Mesangial cell (primary cell): ENCODE measurements around the gene ZNF747. TPM values are rescaled to one million over a fixed set of nuclear protein-coding genes. Genes with fewer than 3 reads are reported as not detected.

Experiments used
- total RNA-seq: library from RNA; depleted of rRNA; stranded (reverse); fragments of >200 nt; gene quantifications from 2 replicates; pipeline ENCODE4 v1.2.3, GENCODE V29; 2015

Gene ZNF747
- 6.4 and 11.0 TPM in 2 replicates for total RNA-seq

GRCh38 chr16:30534368-30535105, at the start of gene ZNF747:
ZNF747 (minus strand) TSS chr16:30534858; CDS start chr16:30534679, 179 bp downstream.

GRCh38 chr16:30571445-30572322, 37.0 kb upstream of the ZNF747 start, which contains the start of gene ZNF688:
ZNF688 (minus strand) TSS chr16:30571714; CDS start chr16:30571629, 85 bp downstream.

GRCh38 chr16:30557957-30558788, 23.5 kb upstream of the ZNF747 start, which contains the start of gene ZNF764:
ZNF764 (minus strand) TSS chr16:30558374; CDS start chr16:30558182, 192 bp downstream.

GRCh38 chr16:30526137-30526822, 8.4 kb downstream of the ZNF747 start, which contains the start of gene ZNF768:
ZNF768 (minus strand) TSS chr16:30526566; CDS start chr16:30526413, 153 bp downstream.

Other genes starting within 250 kb of the ZNF747 start
- 39.6 and 43.5 TPM in 2 replicates for gene CD2BP2, start 179.6 kb downstream of the ZNF747 start, total RNA-seq
- gene TBC1D10B, start 164.4 kb downstream of the ZNF747 start, total RNA-seq, result 42.7 and 47.9 TPM in 2 replicates
- 1.8 TPM in 1 of 2 replicates, not detected in the other for gene MYL11, start 160.1 kb downstream of the ZNF747 start, total RNA-seq
- gene SEPTIN1, start 152.3 kb downstream of the ZNF747 start, total RNA-seq, result 0.63 TPM in 1 of 2 replicates, not detected in the other
- gene ZNF48, start 139.4 kb downstream of the ZNF747 start, total RNA-seq, result 12.4 and 17.7 TPM in 2 replicates
- gene ZNF771, start 127.3 kb downstream of the ZNF747 start, total RNA-seq, result 7.4 and 8.6 TPM in 2 replicates
- gene DCTPP1, start 104.8 kb downstream of the ZNF747 start, total RNA-seq, result 43.4 and 96.5 TPM in 2 replicates
- gene SEPHS2, start 89.0 kb downstream of the ZNF747 start, total RNA-seq, result 20.2 and 23.2 TPM in 2 replicates
- not detected in 2 replicates for gene ITGAL, start 62.1 kb downstream of the ZNF747 start, total RNA-seq
- 32.4 and 46.5 TPM in 2 replicates for gene ZNF768, start 8.3 kb downstream of the ZNF747 start, total RNA-seq
- 5.4 and 11.2 TPM in 2 replicates for gene ZNF764, start 23.5 kb upstream of the ZNF747 start, total RNA-seq
- 8.0 and 11.8 TPM in 2 replicates for gene ZNF688, start 36.9 kb upstream of the ZNF747 start, total RNA-seq
- gene ZNF785, start 50.8 kb upstream of the ZNF747 start, total RNA-seq, result 4.4 and 8.7 TPM in 2 replicates
- gene ZNF689, start 75.5 kb upstream of the ZNF747 start, total RNA-seq, result 8.5 and 8.9 TPM in 2 replicates
- 32.1 and 36.4 TPM in 2 replicates for gene PRR14, start 116.1 kb upstream of the ZNF747 start, total RNA-seq
- 26.9 and 39.0 TPM in 2 replicates for gene FBRS, start 123.6 kb upstream of the ZNF747 start, total RNA-seq
- 15.3 and 22.1 TPM in 2 replicates for gene SRCAP, start 164.3 kb upstream of the ZNF747 start, total RNA-seq
- gene PHKG2, start 213.6 kb upstream of the ZNF747 start, total RNA-seq, result 24.7 and 28.2 TPM in 2 replicates
- gene CFAP119, start 227.2 kb upstream of the ZNF747 start, total RNA-seq, result 4.8 and 5.9 TPM in 2 replicates
- 63.7 and 67.1 TPM in 2 replicates for gene RNF40, start 227.5 kb upstream of the ZNF747 start, total RNA-seq